Activated naive CD4-positive, alpha-beta T cell treated with anti-CD3 and anti-CD28 coated beads, Interleukin-2, amount 50 U/mL, for 72 hours (primary cell): ENCODE results near the gene MKI67. TPM values are rescaled to one million over a fixed set of nuclear protein-coding genes. Genes with fewer than 3 reads are reported as not detected.

Experiments used
- ATAC-seq, 2 donors: fragments of 150-1000 bp; cut with Tn5 transposase; 2 replicates each; pipeline ENCODE4 v1.10.0; 2021; ENCODE audit warnings: mild to moderate bottlenecking in 2 of 2, moderate library complexity in 2 of 2
- DNase-seq, 2 donors: peaks; one replicate each; pipeline ENCODE4 v3.0.0; 2021 to 2022; ENCODE audit warnings: low spot score in 2 of 2
- H3K27ac Mint-ChIP-seq, 2 donors: one replicate each; pipeline ENCODE4 v1.8.0; 2022; ENCODE audit warnings: mild to moderate bottlenecking in 2 of 2, mixed read lengths in 2 of 2
- H3K36me3 Mint-ChIP-seq, 2 donors: one replicate each; pipeline ENCODE4 v1.8.0; 2022; ENCODE audit warnings: mixed read lengths in 2 of 2
- H3K9me3 Mint-ChIP-seq, 2 donors: one replicate each; pipeline ENCODE4 v1.8.0; 2022; ENCODE audit warnings: mixed read lengths in 2 of 2
- total RNA-seq, 2 donors: library from RNA; stranded (reverse); gene quantifications; one replicate each; pipeline ENCODE4 v1.2.3, GENCODE V29; 2022

The MKI67 gene
- total RNA-seq, 2 donors from 2014 or later: 221 to 367 TPM

- ATAC-seq: no peak
- H3K36me3 Mint-ChIP-seq: peaks cover 44 to 48% of the 10 kb centered on the region in 2 donors
- DNase-seq: no peak
These were observed 57.6 kb downstream of the MKI67 start for GRCh38 chr10:128068398-128069285.

DNA sequence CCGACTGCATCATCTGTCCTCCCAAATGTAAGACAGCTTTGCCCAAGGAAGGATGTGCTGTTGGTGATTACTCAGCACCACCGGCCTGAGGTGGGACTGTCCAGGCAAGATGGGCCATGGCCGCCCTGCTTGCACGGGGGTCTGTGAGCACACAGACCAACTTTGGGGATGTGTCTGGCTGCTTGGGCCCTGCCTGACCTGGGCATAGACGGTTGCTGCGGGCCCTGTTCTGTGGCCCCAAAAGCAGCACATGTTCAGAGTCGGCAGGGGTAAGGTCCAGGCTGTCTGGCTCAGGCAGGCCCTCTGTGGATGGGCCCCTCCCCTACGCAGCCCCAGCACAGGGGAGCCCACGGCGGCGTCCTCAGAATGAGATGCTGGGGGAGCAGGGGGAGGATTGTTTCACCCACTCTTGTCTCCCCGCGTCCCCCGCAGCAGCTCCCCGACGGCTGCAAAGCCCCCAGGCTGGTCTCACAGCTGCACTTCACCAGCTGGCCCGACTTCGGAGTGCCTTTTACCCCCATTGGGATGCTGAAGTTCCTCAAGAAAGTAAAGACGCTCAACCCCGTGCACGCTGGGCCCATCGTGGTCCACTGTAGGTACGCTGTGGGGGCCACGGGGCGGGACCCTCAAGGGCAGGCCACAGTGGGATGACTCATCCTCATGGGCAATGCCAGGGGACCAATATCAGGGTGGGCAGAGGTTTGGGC, 58.4 kb downstream of the MKI67 start:
- no peak for DNase-seq
- ATAC-seq: no peak
- Mint-ChIP-seq H3K9me3 (peaks cover 0 to 6% of the 10 kb centered on the region in 2 donors), H3K36me3 (peaks cover 41 to 48% of the 10 kb centered on the region in 2 donors), H3K27ac (no peak overlapping the region)

More at GRCh38 chr10:128068398-128069285, 57.6 kb downstream of the MKI67 start:
- Mint-ChIP-seq H3K27ac (no peak overlapping the region), H3K9me3 (peaks cover 0 to 6% of the 10 kb centered on the region in 2 donors)

- H3K9me3 Mint-ChIP-seq: peaks cover 0 to 6% of the 10 kb centered on the region in 2 donors
- H3K27ac Mint-ChIP-seq: no peak overlapping the region
- peaks cover 44 to 57% of the 10 kb centered on the region in 2 donors for H3K36me3 Mint-ChIP-seq
- ATAC-seq (no peak), DNase-seq (no peak)
These were observed 59.3 kb downstream of the MKI67 start for GRCh38 chr10:128066870-128067382.

DNA sequence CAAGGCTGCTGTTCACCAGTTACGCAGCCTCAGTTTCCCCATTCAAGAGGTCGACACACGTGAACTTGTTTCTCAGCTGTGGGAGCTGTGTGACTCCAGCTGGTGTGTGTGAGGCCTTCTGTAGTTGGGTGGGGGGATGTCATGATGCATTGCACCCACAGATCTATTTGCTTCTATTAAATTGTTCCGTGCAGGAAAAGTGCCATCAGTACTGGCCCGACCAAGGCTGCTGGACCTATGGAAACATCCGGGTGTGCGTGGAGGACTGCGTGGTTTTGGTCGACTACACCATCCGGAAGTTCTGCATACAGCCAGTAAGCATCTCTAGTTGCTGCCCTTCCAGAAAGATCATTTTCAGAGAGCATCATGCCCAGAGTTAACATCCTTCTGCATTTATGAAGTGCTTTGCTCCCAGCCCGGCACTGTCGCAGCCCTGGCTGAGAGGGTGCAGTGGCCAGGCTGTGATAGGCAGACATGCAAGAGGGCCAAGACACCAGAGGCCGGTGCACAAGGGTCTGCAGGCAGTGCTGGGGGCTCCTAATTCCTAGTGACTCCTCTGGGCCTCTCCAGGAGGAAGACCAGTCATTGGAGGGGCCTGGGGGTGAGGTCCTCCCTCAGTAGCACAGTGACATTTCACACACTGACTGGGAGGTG, 60.2 kb downstream of the MKI67 start:
- DNase-seq (no peak), ATAC-seq (no peak)
- H3K27ac Mint-ChIP-seq: no peak overlapping the region
- H3K36me3 Mint-ChIP-seq: peaks cover 42 to 61% of the 10 kb centered on the region in 2 donors
- peaks cover 0 to 6% of the 10 kb centered on the region in 2 donors for H3K9me3 Mint-ChIP-seq

- Mint-ChIP-seq H3K27ac (peak overlapping the region; percentile 88 to 97), H3K9me3 (peaks cover 0 to 6% of the 10 kb centered on the region in 2 donors), H3K36me3 (peaks cover 47 to 68% of the 10 kb centered on the region in 2 donors)
- ATAC-seq (no peak), DNase-seq (no peak)
These were observed 61.1 kb downstream of the MKI67 start for GRCh38 chr10:128064970-128065580.

DNA sequence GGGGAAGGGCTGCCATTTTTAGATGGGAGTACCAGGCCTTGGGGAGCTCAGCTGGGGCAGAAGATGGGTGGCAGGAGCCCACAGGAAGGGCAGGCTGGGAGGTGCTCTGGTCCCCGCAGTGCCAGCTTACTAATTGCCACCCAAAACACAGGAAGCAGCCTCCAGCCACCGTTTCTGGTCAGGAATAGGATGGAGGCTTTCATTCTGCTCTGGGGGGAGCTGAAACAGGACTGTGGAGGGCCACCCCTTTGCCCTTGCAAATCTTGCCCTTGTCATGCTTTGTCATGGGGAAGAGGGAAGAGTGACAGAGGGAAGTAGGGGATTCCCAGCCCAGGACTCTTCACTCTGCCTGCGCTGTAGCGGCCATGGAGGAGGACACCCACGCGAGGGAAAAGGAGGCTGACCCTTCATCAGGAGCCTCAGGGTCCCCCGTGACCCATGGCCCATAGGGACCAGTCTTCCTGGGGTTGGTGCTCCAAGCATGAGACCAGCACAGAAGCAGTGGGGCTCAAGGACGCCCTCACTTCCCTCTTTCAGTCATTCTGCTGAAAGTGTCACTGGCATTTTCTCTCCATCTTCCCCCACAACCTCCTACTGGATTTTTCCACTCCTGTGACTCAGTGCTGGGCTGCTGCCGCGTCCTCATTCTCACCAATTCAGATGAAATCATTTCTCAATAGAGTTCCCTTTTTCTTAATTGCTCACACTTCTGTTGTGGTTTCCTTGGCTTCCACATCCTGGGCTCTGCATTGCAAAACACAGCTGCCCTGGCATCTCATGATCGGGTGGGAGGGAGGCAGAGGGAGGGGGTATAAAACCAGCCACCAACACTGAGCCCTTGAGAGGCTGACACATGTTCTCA, 61.9 kb downstream of the MKI67 start:
- DNase-seq (peak; percentile 72 to 89), ATAC-seq (peak; percentile 81 to 89)
- H3K36me3 Mint-ChIP-seq: peaks cover 46 to 71% of the 10 kb centered on the region in 2 donors
- H3K9me3 Mint-ChIP-seq: peaks cover 0 to 6% of the 10 kb centered on the region in 2 donors
- H3K27ac Mint-ChIP-seq: peak overlapping the region; percentile 88 to 97

DNA sequence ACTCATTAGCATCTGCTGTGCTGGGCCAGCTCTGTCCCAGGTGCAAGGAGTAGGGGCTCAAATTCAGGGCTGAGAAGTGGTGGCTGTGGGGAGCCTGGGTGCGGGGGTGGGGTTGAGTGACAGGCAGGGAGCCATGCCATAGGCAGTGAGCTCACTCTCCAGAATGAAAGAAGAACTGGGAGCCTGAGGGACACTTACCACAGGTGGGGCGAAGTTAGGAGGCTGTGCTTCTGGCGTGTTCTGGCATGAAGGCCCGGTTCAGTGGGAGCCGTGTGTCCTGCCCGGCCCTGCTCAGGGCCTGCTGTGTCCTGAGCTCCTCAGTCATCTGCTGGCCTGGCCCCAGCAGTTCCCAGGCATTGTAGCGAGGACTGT, 62.5 kb downstream of the MKI67 start:
- ATAC-seq: peak in 1 of 2 donors; percentile 8
- DNase-seq: no peak
- Mint-ChIP-seq H3K9me3 (peaks cover 0 to 6% of the 10 kb centered on the region in 2 donors), H3K36me3 (peaks cover 46 to 72% of the 10 kb centered on the region in 2 donors), H3K27ac (peak overlapping the region; percentile 88 to 97)

GRCh38 chr10:128062881-128063563, 63.2 kb downstream of the MKI67 start:
- H3K36me3 Mint-ChIP-seq: peaks cover 46 to 72% of the 10 kb centered on the region in 2 donors
- DNase-seq (no peak), ATAC-seq (peak in 1 of 2 donors; percentile 15)
- peaks cover 0 to 6% of the 10 kb centered on the region in 2 donors for H3K9me3 Mint-ChIP-seq
- peak overlapping the region; percentile 88 to 97 for H3K27ac Mint-ChIP-seq

DNA sequence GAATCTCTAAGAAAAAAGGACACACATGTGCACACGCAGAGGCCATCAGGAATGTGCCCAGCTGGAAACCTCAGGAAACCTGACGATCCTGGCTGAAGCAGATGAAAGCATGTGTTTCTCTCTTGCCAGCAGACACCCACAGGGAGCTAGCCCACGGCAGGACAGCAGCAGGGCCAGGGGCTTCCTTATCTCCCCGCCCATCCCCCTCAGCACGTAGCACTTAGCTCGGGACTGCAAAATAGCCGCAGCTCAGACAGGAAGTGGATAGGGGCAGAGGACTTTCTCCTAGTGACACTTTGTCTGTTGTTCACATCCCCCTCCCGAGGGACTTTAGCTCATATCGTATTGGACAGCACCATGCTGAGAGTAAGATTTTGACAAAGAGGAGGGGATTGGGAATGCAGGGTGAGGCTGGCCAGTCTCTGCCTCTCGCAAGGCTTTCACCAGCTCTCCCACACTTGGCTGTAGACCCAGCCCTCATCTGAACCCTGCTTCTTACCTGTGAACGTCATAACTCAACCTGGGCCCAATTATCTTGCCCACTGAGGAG, 63.8 kb downstream of the MKI67 start:
- ATAC-seq (no peak), DNase-seq (no peak)
- H3K27ac Mint-ChIP-seq: peak overlapping the region; percentile 58 to 97
- H3K9me3 Mint-ChIP-seq: peaks cover 0 to 6% of the 10 kb centered on the region in 2 donors
- H3K36me3 Mint-ChIP-seq: peaks cover 45 to 68% of the 10 kb centered on the region in 2 donors

DNA sequence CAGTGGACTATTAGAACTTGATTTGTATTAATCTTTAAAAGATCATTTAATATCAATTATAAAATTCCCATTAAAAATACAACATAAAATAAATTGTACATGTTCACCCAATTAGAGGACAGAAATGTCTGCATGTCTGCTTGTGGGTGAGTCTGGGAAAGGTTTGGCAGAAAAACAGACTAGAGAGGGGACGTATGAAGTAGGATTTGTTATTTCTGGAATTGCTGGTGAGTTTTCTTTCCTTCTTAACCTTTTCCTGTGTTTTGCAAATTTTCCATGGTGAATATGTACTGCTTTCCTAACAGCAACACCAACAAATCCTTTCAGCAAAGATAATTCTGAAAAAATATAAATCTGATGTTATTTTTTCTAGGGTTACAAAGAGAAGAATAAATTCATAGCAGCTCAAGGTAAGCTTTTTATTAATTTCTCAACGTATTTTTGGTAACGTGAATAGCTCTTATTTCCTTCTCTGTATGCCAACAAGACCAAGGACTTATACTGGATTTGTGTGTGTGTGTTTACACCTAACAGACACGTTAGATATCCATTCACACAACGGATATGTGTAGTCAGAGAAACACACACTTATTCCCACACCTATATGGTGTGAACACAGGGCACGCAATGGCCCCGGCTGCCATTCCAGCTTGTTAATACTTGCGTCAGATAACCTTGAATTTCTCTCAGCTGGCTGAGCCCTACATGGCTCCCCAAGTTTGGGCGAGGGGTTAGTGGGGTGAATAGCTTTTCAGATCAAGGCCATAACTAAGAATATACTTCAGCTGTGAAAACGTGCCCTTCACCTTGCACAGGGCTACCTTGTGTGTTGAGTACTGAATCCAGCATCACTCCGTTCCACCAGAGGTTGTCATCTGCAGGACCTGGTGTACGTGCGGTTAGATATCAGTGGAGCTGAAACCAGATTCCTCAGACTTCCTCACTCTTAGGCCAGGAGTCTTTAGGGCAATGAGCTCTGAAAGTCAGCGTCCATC, 64.6 kb downstream of the MKI67 start:
- peaks cover 41 to 60% of the 10 kb centered on the region in 2 donors for H3K36me3 Mint-ChIP-seq
- no peak for DNase-seq
- H3K27ac Mint-ChIP-seq: peak overlapping the region in 1 of 2 donors; percentile 97
- no peak for ATAC-seq
- H3K9me3 Mint-ChIP-seq: no peaks in the 10 kb centered on the region

GRCh38 chr10:128060341-128061250, 65.6 kb downstream of the MKI67 start:
- Mint-ChIP-seq H3K36me3 (peaks cover 38 to 59% of the 10 kb centered on the region in 2 donors), H3K9me3 (no peaks in the 10 kb centered on the region), H3K27ac (no peak overlapping the region)
- DNase-seq (no peak), ATAC-seq (no peak)

DNA sequence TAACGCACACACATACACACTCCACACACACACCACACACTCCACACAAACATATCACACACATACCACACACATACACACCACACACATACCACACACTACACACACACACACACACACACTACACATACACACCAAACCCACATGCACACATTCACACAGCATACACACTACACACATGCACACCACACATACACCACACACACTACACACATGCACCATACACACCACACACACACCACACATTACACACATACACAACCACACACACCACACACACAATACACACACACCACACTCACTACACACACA, 66.3 kb downstream of the MKI67 start:
- no peaks in the 10 kb centered on the region for H3K9me3 Mint-ChIP-seq
- no peak overlapping the region for H3K27ac Mint-ChIP-seq

More for the DNA sequence above, 66.3 kb downstream of the MKI67 start:
- H3K36me3 Mint-ChIP-seq: peaks cover 32 to 54% of the 10 kb centered on the region in 2 donors
- DNase-seq (no peak), ATAC-seq (no peak)
